Upper lobe of left lung (tissue), 6 donors: Measurements from ENCODE around the gene SDK1. TPM values are rescaled to one million over a fixed set of nuclear protein-coding genes. Genes with fewer than 3 reads are reported as not detected.

Source experiments
- ATAC-seq, 2 donors: fragments of 200-7000 bp; cut with Tn5 transposase; one replicate each; pipeline ENCODE4 v1.9.1; 2022; ENCODE audit warnings: mild to moderate bottlenecking in 2 of 2, moderate library complexity in 2 of 2; ENCODE audit not compliant: low FRiP score in 2 of 2
- DNase-seq, 2 donors: peaks; one replicate each; pipeline ENCODE4 v3.0.0-alpha.2; 2019 to 2020
- H3K27ac ChIP-seq, 4 donors: fragments of 200-600 bp; sonication (generic); one replicate each; pipeline ENCODE4 v1.5.1; 2016 to 2019
- H3K27me3 ChIP-seq, 4 donors: fragments of 200-600 bp; sonication (generic); one replicate each; pipeline ENCODE4 v1.5.1; 2017 to 2019
- H3K36me3 ChIP-seq, 4 donors: fragments of 200-600 bp; sonication (generic); one replicate each; pipeline ENCODE4 v1.5.1; 2016 to 2019
- H3K4me1 ChIP-seq, 4 donors: fragments of 200-600 bp; sonication (generic); one replicate each; pipeline ENCODE4 v1.5.1; 2018 to 2019
- H3K4me3 ChIP-seq, 4 donors: fragments of 200-600 bp; sonication (generic); one replicate each; pipeline ENCODE4 v1.5.1; 2017 to 2019; ENCODE audit warnings: mild to moderate bottlenecking in 2 of 4, moderate library complexity in 1 of 4
- H3K9me3 ChIP-seq, 4 donors: fragments of 200-600 bp; sonication (generic); one replicate each; pipeline ENCODE4 v1.5.1; 2018 to 2019
- CTCF ChIP-seq, 6 experiments: fragments of 450-650 bp in 4 of 6; fragments of 200-600 bp in 2 of 6; sonication (generic) in 2 of 6; IDR thresholded peaks; one replicate each; pipeline ENCODE4 v1.5.1; 2016 to 2019; ENCODE audit warnings: antibody characterized with exemption in 6 of 6
- EP300 ChIP-seq, 4 donors: sonication (generic); formaldehyde crosslinking; IDR thresholded peaks; one replicate each; pipeline ENCODE4 v1.5.1; 2017; ENCODE audit warnings: antibody characterized with exemption in 4 of 4, control low read depth in 2 of 4
- POLR2A ChIP-seq, 4 donors: fragments of 450-650 bp; IDR thresholded peaks; one replicate each; pipeline ENCODE4 v1.5.1; 2016 to 2017; ENCODE audit warnings: antibody characterized with exemption in 4 of 4, mild to moderate bottlenecking in 2 of 4
- POLR2AphosphoS5 ChIP-seq, 2 donors: sonication (generic); formaldehyde crosslinking; IDR thresholded peaks; one replicate each; pipeline ENCODE4 v1.5.1; 2017; ENCODE audit warnings: antibody characterized with exemption in 2 of 2
- WGBS, 2 donors: methylation state at CpG; one replicate each; pipeline ENCODE4 v1.1.5; 2017 to 2018; 5-methylcytosine and 5-hydroxymethylcytosine counted together
- total RNA-seq, 6 donors: library from RNA; depleted of rRNA in 4 of 6; stranded (reverse); fragments of >200 nt in 4 of 6; gene quantifications; one replicate each; pipeline versions ENCODE4 v1.1.0 to v1.2.1, GENCODE V29; 2016 to 2021
- donor health status: DM: no; HTN: no; CAD: no; lungs with moderate emphysema.
- donor health status: DM: no; HTN: yes; CAD: no; lungs with severe emphysema.

The SDK1 gene
- total RNA-seq, 6 donors from 2014 or later: 9.3 to 90.1 (median 11.8) TPM

GRCh38 chr7:3634396-3634795, 333.3 kb downstream of the SDK1 start:
- no peak for ATAC-seq
- Histone ChIP-seq H3K9me3 (peaks cover 0 to 11% (median 4%) of the 10 kb centered on the region in 4 donors), H3K36me3 (no peaks in the 10 kb centered on the region), H3K27me3 (no peaks in the 10 kb centered on the region), H3K27ac (no peak overlapping the region), H3K4me1 (no peaks in the 10 kb centered on the region), H3K4me3 (no peak overlapping the region)
- TF ChIP-seq EP300 (IDR thresholded peaks at IDR 0.05) (no peak), POLR2AphosphoS5 (IDR thresholded peaks at IDR 0.05) (no peak), CTCF (IDR thresholded peaks at IDR 0.05) (no peak), POLR2A (IDR thresholded peaks at IDR 0.05) (no peak)
- no peak for DNase-seq

- H3K36me3 ChIP-seq: no peaks in the 10 kb centered on the region
- 85 to 91% methylated on average over 6 of the region's 6 CpGs for WGBS, 2 donors
Observed at GRCh38 chr7:3636131-3636860, 335.2 kb downstream of the SDK1 start.

GRCh38 chr7:3639253-3639652, 338.2 kb downstream of the SDK1 start:
- H3K36me3 ChIP-seq: no peaks in the 10 kb centered on the region
- H3K4me3 ChIP-seq: no peak overlapping the region
- H3K4me1 ChIP-seq: no peaks in the 10 kb centered on the region
- ATAC-seq (no peak), DNase-seq (no peak)
- no peaks in the 10 kb centered on the region for H3K27me3 ChIP-seq
- H3K9me3 ChIP-seq: no peaks in the 10 kb centered on the region
- WGBS, 2 donors: 62 to 70% methylated on average over 7 of the region's 7 CpGs
- H3K27ac ChIP-seq: no peak overlapping the region
- TF ChIP-seq EP300 (IDR thresholded peaks at IDR 0.05) (no peak), POLR2AphosphoS5 (IDR thresholded peaks at IDR 0.05) (no peak)

More at GRCh38 chr7:3636131-3636860, 335.2 kb downstream of the SDK1 start:
- no peak for DNase-seq
- H3K27ac ChIP-seq: no peak overlapping the region
- no peak for TF ChIP-seq CTCF (IDR thresholded peaks at IDR 0.05)
- no peak for TF ChIP-seq EP300 (IDR thresholded peaks at IDR 0.05)
- no peak for TF ChIP-seq POLR2A (IDR thresholded peaks at IDR 0.05)
- no peak for TF ChIP-seq POLR2AphosphoS5 (IDR thresholded peaks at IDR 0.05)
- H3K9me3 ChIP-seq: no peaks in the 10 kb centered on the region
- ATAC-seq: no peak
- H3K27me3 ChIP-seq: no peaks in the 10 kb centered on the region
- no peak overlapping the region for H3K4me3 ChIP-seq
- H3K4me1 ChIP-seq: no peaks in the 10 kb centered on the region

GRCh38 chr7:3641582-3641981, 340.5 kb downstream of the SDK1 start:
- Histone ChIP-seq H3K4me3 (no peak overlapping the region), H3K27ac (no peak overlapping the region), H3K27me3 (no peaks in the 10 kb centered on the region), H3K4me1 (no peaks in the 10 kb centered on the region), H3K36me3 (no peaks in the 10 kb centered on the region), H3K9me3 (no peaks in the 10 kb centered on the region)
- DNase-seq (peak in 1 of 2 donors; percentile 69), ATAC-seq (no peak)
- WGBS, 2 donors: 73 to 86% methylated on average over 14 of the region's 14 CpGs
- TF ChIP-seq CTCF (IDR thresholded peaks at IDR 0.05): no peak
- TF ChIP-seq POLR2A (IDR thresholded peaks at IDR 0.05): no peak
- TF ChIP-seq POLR2AphosphoS5 (IDR thresholded peaks at IDR 0.05): no peak
- TF ChIP-seq EP300 (IDR thresholded peaks at IDR 0.05): no peak

GRCh38 chr7:3643091-3643490, 342.0 kb downstream of the SDK1 start:
- 73 to 84% methylated on average over 4 of the region's 4 CpGs for WGBS, 2 donors
- ATAC-seq: no peak
- Histone ChIP-seq H3K9me3 (no peaks in the 10 kb centered on the region), H3K27me3 (no peaks in the 10 kb centered on the region), H3K4me3 (no peak overlapping the region), H3K27ac (no peak overlapping the region), H3K4me1 (no peaks in the 10 kb centered on the region), H3K36me3 (no peaks in the 10 kb centered on the region)
- DNase-seq: no peak
- TF ChIP-seq EP300 (IDR thresholded peaks at IDR 0.05) (no peak), POLR2AphosphoS5 (IDR thresholded peaks at IDR 0.05) (no peak), CTCF (IDR thresholded peaks at IDR 0.05) (no peak), POLR2A (IDR thresholded peaks at IDR 0.05) (no peak)
